K562 (cell line): ENCODE measurements around the gene DNAJB7. TPM values are rescaled to one million over a fixed set of nuclear protein-coding genes. Genes with fewer than 3 reads are reported as not detected.

Experiments used
- ARHGAP35 ChIP-seq: fragments of 450-650 bp; IDR thresholded peaks from 2 replicates; pipeline ENCODE4 v1.6.1; 2018; ENCODE audit not compliant: partially characterized antibody
- ARID1B ChIP-seq: fragments of 450-650 bp; IDR thresholded peaks from 2 replicates; pipeline ENCODE4 v1.6.1; 2016; ENCODE audit warnings: antibody characterized with exemption, mild to moderate bottlenecking, inconsistent platforms
- ARID2 ChIP-seq: fragments of 450-650 bp; IDR thresholded peaks from 2 replicates; pipeline ENCODE4 v1.6.1; 2017; ENCODE audit warnings: antibody characterized with exemption, mild to moderate bottlenecking
- CREBBP ChIP-seq: IDR thresholded peaks from one replicate; pipeline ENCODE4 v1.6.1; 2012; ENCODE audit warnings: low read depth, mild to moderate bottlenecking, control low read depth, inconsistent platforms, low read length
- EP400 ChIP-seq: fragments of 450-650 bp; IDR thresholded peaks from 2 replicates; pipeline ENCODE4 v1.6.1; 2017; ENCODE audit warnings: antibody characterized with exemption, mild to moderate bottlenecking, moderate library complexity
- KDM4B ChIP-seq, 2 experiments: fragments of 450-650 bp in 1 of 2; sonication (generic) in 1 of 2; IDR thresholded peaks; 2 replicates each; pipeline ENCODE4 v1.6.1; 2016 to 2017; ENCODE audit warnings: borderline replicate concordance in 2 of 2, antibody characterized with exemption in 1 of 2, low read depth in 1 of 2, mild to moderate bottlenecking in 1 of 2
- MCM5 ChIP-seq: fragments of 450-650 bp; IDR thresholded peaks from 2 replicates; pipeline ENCODE4 v1.6.1; 2016; ENCODE audit warnings: low read depth
- PATZ1 ChIP-seq: fragments of 250-450 bp; sonication (Bioruptor Pico); IDR thresholded peaks from 2 replicates; pipeline ENCODE4 v1.5.0; 2020; ENCODE audit warnings: mild to moderate bottlenecking, borderline replicate concordance
- POLR2AphosphoS5 ChIP-seq: IDR thresholded peaks from 2 replicates; pipeline ENCODE4 v1.6.1; 2011; ENCODE audit warnings: mild to moderate bottlenecking, low read depth, low read length, moderate library complexity; ENCODE audit not compliant: control insufficient read depth, insufficient read depth
- POLR2G ChIP-seq: fragments of 200-400 bp; formaldehyde crosslinking; IDR thresholded peaks from 2 replicates; pipeline ENCODE4 v1.6.1; 2017; ENCODE audit warnings: low read depth, mild to moderate bottlenecking, antibody characterized with exemption, low read length, moderate library complexity
- PTTG1 ChIP-seq: fragments of 450-650 bp; IDR thresholded peaks from 2 replicates; pipeline ENCODE4 v1.6.1; 2016; ENCODE audit warnings: low read depth, mild to moderate bottlenecking, missing genetic modification characterization, missing compliant biosample characterization
- TAF7 ChIP-seq: fragments of 450-650 bp; IDR thresholded peaks from 2 replicates; pipeline ENCODE4 v1.6.1; 2016; ENCODE audit warnings: missing genetic modification characterization, missing compliant biosample characterization
- XRCC4 ChIP-seq: IDR thresholded peaks from one replicate; pipeline ENCODE4 v1.6.1; 2011; ENCODE audit not compliant: insufficient read depth, insufficient read length; ENCODE audit errors: extremely low read depth
- ZFP36 ChIP-seq: fragments of 150-350 bp; IDR thresholded peaks from 2 replicates; pipeline ENCODE4 v1.6.1; 2018; ENCODE audit warnings: low read length, low read depth; ENCODE audit not compliant: partially characterized antibody
- ZFX ChIP-seq: sonication (generic); formaldehyde crosslinking; IDR thresholded peaks from 2 replicates; pipeline ENCODE4 v1.8.0; 2022; ENCODE audit warnings: mild to moderate bottlenecking, missing genetic modification reagents, moderate library complexity
- ZNF184 ChIP-seq: sonication (generic); formaldehyde crosslinking; IDR thresholded peaks from 2 replicates; pipeline ENCODE4 v1.5.0; 2020; ENCODE audit warnings: missing genetic modification reagents
- polyA plus RNA-seq, 8 experiments: library from polyadenylated mRNA; depleted of rRNA in 4 of 8; stranded (reverse) in 5 of 8; unstranded in 3 of 8; fragments of >200 nt; fragmentation: Nextera tagmentation in 2 of 8; fragmentation: Illumina TruSeq in 1 of 8; extraction: Ambion mirVana in 2 of 8; extraction: Trizol in 1 of 8; gene quantifications; 2 replicates each; pipeline versions ENCODE4 v1.2.1 to v1.2.3, GENCODE V29; 2011 to 2014; ENCODE audit warnings: inconsistent platforms in 1 of 8, missing spikeins in 1 of 8
- total RNA-seq, 7 experiments: library from RNA; depleted of rRNA in 6 of 7; stranded (reverse); fragments of >200 nt in 6 of 7; fragmentation: Illumina TruSeq in 2 of 7; extraction: Trizol in 2 of 7; gene quantifications; 2 replicates each; pipeline versions ENCODE4 v1.2.1 to v1.2.3, GENCODE V29; 2011 to 2021; ENCODE audit warnings: low replicate concordance in 1 of 7
- TF ChIP-seq, protein P1 (sequence below): sonication (generic); formaldehyde crosslinking; IDR thresholded peaks from 2 replicates; pipeline ENCODE4 v1.8.0; 2023; ENCODE audit warnings: mild to moderate bottlenecking, missing genetic modification reagents
- TF ChIP-seq, protein P2 (sequence below): IDR thresholded peaks from 3 replicates; pipeline ENCODE4 v1.6.1; 2011; ENCODE audit warnings: borderline replicate concordance, mild to moderate bottlenecking; ENCODE audit not compliant: insufficient read length, insufficient read depth
- TF ChIP-seq, protein P3 (sequence below): sonication (generic); formaldehyde crosslinking; IDR thresholded peaks from 2 replicates; pipeline ENCODE4 v1.8.1; 2023; ENCODE audit warnings: mild to moderate bottlenecking, missing genetic modification reagents

The DNAJB7 gene
- total and polyA plus RNA-seq, 9 of the 15 experiments (the other 6 are each of a cell fraction or from before 2014, with no cell fraction given) = 0.13 to 0.21 TPM; not detected in 7

DNA sequence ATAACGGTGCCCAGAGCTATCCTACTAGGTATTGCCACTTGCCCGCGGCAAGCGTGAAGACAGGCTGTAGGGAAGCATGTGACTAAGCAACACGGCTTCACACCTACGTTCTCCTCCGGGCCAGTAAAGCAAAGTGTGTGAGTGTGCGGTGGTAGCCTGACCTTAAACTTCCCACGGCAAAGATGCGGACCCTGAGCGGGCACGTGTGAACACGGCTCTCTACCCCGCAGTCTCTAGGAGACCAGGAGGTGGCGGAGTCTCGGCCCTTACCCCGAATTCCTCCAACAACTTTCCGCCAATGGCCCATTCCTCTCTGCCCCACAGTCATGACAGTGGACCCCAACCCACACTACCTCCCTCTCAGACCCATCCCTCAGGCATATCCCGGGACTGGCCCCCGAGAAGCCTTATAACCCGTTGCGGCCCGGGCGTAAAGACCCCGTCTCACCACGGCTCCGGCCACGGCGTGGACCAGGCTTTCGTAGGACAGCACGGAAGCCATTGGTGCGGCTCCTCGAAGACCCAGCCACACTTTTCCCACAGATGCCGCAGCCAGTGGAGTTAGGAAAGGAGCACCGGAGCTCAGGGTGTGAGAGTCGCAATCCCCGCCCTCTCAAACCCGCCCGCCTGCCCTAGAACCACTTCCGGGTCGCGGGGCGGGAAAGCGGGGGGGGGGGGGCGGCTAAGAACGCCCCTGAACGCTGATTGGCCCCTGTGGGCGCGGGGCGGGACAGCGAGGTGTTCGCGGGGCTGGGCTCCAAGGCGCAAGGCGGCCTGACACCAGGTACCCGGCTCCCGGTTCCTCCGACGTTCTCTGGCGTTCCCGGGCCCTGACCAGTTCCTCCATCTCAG, 42.9 kb downstream of the DNAJB7 start, which contains the start of gene SLC25A17 (continued):
- TF ChIP-seq EP400 (peak; percentile 61; the same call in 1 of the 2 replicates), ZFP36 (no peak), ZNF184 (CRISPR knock-in tag) (no peak), ARID2 (no peak), POLR2G (peak; percentile 82), XRCC4 (no peak), MCM5 (no peak), TAF7 (tag) (0 out of 2 replicates have a peak, but pooled peaks have one; percentile 20), POLR2AphosphoS5 (peak; percentile 61), ARID1B (0 out of 2 replicates have a peak, but pooled peaks have one; percentile 16), KDM4B (IDR thresholded peaks at IDR 0.05; ENCODE audit: borderline replicate concordance in 2 of 2, low read depth in 1 of 2) (no peak), CREBBP (no peak), PTTG1 (tag) (no peak), PATZ1 (no peak), ARHGAP35 (no peak), ZFX (CRISPR knock-in tag) (peak; percentile 53)
- TF ChIP-seq, protein P1, sequence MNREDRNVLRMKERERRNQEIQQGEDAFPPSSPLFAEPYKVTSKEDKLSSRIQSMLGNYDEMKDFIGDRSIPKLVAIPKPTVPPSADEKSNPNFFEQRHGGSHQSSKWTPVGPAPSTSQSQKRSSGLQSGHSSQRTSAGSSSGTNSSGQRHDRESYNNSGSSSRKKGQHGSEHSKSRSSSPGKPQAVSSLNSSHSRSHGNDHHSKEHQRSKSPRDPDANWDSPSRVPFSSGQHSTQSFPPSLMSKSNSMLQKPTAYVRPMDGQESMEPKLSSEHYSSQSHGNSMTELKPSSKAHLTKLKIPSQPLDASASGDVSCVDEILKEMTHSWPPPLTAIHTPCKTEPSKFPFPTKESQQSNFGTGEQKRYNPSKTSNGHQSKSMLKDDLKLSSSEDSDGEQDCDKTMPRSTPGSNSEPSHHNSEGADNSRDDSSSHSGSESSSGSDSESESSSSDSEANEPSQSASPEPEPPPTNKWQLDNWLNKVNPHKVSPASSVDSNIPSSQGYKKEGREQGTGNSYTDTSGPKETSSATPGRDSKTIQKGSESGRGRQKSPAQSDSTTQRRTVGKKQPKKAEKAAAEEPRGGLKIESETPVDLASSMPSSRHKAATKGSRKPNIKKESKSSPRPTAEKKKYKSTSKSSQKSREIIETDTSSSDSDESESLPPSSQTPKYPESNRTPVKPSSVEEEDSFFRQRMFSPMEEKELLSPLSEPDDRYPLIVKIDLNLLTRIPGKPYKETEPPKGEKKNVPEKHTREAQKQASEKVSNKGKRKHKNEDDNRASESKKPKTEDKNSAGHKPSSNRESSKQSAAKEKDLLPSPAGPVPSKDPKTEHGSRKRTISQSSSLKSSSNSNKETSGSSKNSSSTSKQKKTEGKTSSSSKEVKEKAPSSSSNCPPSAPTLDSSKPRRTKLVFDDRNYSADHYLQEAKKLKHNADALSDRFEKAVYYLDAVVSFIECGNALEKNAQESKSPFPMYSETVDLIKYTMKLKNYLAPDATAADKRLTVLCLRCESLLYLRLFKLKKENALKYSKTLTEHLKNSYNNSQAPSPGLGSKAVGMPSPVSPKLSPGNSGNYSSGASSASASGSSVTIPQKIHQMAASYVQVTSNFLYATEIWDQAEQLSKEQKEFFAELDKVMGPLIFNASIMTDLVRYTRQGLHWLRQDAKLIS = no peak
- TF ChIP-seq, protein P2, sequence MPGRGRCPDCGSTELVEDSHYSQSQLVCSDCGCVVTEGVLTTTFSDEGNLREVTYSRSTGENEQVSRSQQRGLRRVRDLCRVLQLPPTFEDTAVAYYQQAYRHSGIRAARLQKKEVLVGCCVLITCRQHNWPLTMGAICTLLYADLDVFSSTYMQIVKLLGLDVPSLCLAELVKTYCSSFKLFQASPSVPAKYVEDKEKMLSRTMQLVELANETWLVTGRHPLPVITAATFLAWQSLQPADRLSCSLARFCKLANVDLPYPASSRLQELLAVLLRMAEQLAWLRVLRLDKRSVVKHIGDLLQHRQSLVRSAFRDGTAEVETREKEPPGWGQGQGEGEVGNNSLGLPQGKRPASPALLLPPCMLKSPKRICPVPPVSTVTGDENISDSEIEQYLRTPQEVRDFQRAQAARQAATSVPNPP = no peak
- TF ChIP-seq, protein P3, sequence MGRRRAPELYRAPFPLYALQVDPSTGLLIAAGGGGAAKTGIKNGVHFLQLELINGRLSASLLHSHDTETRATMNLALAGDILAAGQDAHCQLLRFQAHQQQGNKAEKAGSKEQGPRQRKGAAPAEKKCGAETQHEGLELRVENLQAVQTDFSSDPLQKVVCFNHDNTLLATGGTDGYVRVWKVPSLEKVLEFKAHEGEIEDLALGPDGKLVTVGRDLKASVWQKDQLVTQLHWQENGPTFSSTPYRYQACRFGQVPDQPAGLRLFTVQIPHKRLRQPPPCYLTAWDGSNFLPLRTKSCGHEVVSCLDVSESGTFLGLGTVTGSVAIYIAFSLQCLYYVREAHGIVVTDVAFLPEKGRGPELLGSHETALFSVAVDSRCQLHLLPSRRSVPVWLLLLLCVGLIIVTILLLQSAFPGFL (CRISPR knock-in tag) = no peak
